ENCODE results near the gene SERPINF2. TPM values are rescaled to one million over a fixed set of nuclear protein-coding genes. Genes with fewer than 3 reads are reported as not detected.
"Not testable (repeated sequence)": the region's sequence is repeated elsewhere in the genome, so short reads cannot be mapped to it uniquely, and the experiment has no call there.

Gene SERPINF2
- polyA plus RNA-seq, 1 experiment, result 0.02 TPM

DNA sequence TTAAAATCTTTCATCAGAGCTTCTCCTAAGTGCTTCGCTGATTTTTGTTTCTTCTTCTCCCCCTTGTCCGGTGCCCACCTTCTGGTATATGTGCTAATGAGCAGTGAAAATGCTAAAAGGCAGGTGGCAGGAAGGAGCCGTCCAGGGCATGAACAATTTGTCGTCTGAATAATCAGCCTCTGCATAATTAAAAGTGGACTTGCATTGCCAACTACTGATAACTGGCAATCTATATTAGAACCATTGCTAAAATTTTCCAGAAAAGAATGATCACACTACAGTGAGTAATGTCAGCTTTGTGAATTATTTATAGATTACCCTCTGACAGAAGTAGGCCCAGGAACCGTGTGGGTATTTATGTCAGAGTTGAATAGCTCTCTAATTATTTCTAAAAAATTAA lies 47.3 kb downstream of the SERPINF2 start:
- ChIA-PET CTCF (interaction anchor here (0.8 to 1.0 kb wide), 2 partner anchors 10 to 39 kb away, joined by 3 to 6 read pairs; partner anchors contain the start of gene SMYD4), POLR2A (no interaction called here)
- Histone ChIP-seq H3K27me3 (ENCODE audit: control insufficient read depth, insufficient read depth, low read length) (no peaks in the 10 kb centered on the region), H3K4me3 (ENCODE audit: low read depth, low read length) (no peak overlapping the region), H3K36me3 (ENCODE audit: control insufficient read depth, insufficient read depth, low read length) (peaks cover 2% of the 10 kb centered on the region; the same call in 1 of the 2 replicates)
- TF ChIP-seq, protein P1, sequence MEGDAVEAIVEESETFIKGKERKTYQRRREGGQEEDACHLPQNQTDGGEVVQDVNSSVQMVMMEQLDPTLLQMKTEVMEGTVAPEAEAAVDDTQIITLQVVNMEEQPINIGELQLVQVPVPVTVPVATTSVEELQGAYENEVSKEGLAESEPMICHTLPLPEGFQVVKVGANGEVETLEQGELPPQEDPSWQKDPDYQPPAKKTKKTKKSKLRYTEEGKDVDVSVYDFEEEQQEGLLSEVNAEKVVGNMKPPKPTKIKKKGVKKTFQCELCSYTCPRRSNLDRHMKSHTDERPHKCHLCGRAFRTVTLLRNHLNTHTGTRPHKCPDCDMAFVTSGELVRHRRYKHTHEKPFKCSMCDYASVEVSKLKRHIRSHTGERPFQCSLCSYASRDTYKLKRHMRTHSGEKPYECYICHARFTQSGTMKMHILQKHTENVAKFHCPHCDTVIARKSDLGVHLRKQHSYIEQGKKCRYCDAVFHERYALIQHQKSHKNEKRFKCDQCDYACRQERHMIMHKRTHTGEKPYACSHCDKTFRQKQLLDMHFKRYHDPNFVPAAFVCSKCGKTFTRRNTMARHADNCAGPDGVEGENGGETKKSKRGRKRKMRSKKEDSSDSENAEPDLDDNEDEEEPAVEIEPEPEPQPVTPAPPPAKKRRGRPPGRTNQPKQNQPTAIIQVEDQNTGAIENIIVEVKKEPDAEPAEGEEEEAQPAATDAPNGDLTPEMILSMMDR (IDR thresholded peaks at IDR 0.05; ENCODE audit: insufficient read depth, low read depth, low read length), result no peak
- no peak for DNase-seq (ENCODE audit: low read depth)

DNA sequence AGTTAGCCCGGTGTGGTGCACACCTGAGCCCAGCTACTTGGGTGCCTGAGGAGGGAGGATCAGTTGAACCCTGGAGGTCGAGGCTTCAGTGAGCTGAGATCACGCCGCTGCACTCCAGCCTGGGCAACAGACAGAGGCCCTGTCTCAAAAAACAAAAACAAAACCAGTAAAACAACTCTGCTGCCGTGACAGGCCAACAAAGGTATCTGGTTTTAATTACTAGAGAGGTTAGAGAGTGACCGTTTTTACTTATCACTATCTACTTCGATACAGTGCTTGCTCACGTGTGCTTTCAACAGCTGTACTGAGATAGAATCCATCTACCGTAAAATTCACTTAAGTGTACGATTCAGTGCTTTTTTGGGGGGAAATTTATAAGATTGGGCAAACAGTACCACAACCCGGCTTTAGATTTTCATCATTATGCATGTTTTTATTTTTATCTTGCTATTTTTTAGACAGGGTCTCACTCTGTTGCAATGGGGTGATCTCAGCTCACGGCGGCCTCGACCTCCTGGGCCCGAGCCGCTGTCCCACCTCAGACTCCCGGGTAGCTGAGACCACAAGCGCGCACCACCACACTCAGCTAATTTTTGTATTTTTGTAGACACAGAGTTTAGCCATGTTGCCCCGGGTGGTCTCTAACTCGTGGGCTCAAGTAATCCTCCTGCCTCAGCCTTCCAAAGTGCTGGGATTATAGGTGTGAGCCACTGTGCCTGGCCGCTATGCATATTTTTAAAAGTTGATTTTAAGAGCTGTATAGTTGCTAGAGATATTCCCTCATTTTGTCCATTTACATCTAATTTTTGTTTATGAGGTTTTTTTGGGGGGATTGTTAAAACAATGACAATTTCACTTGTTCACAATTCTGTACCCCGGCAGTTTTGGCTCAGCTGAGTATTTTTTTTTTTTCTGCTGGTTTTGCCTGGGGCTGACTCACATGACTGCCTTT lies 50.1 kb downstream of the SERPINF2 start:
- no peak for DNase-seq (ENCODE audit: low read depth)
- Histone ChIP-seq H3K4me3 (ENCODE audit: low read depth, low read length) (no peak overlapping the region), H3K36me3 (ENCODE audit: control insufficient read depth, insufficient read depth, low read length) (no peaks in the 10 kb centered on the region), H3K27me3 (ENCODE audit: control insufficient read depth, insufficient read depth, low read length) (no peaks in the 10 kb centered on the region)
- CTCF ChIA-PET, result interaction anchor here (0.7 to 1.3 kb wide), 2 partner anchors 9 to 71 kb away, joined by 3 to 5 read pairs; no protein-coding TSS in a partner anchor
- POLR2A ChIA-PET, result no interaction called here
- TF ChIP-seq, protein P1 (IDR thresholded peaks at IDR 0.05; ENCODE audit: insufficient read depth, low read depth, low read length), result no peak

DNA sequence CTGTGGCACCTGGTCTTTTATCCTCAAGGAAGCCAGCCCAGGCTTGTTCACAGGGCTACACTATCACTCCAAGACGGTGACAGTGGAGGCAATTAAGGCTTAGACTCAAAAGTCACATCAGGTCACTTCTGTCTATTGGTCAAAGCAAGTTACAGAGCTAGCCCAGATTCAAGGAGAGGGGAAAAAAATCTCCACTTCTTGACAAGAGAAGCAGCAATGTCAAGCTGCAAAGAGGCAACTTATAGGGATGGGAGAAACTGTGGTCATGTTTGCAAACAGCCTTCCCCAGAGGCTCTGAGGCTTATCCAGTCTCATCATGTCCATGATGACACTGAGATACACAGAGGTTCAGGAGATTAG lies 50.8 kb downstream of the SERPINF2 start:
- Histone ChIP-seq H3K4me3 (ENCODE audit: low read depth, low read length) (no peak overlapping the region), H3K27me3 (ENCODE audit: control insufficient read depth, insufficient read depth, low read length) (no peaks in the 10 kb centered on the region), H3K36me3 (ENCODE audit: control insufficient read depth, insufficient read depth, low read length) (no peaks in the 10 kb centered on the region)
- TF ChIP-seq, protein P1 (IDR thresholded peaks at IDR 0.05; ENCODE audit: insufficient read depth, low read depth, low read length), result no peak
- POLR2A ChIA-PET, result interaction anchor here (0.7 kb wide), 1 partner anchor 77 kb away, joined by 3 read pairs; no protein-coding TSS in a partner anchor
- no peak for DNase-seq (ENCODE audit: low read depth)
- CTCF ChIA-PET, result interaction anchor here (0.7 to 1.3 kb wide), 2 partner anchors 9 to 72 kb away, joined by 3 to 5 read pairs; no protein-coding TSS in a partner anchor

DNA sequence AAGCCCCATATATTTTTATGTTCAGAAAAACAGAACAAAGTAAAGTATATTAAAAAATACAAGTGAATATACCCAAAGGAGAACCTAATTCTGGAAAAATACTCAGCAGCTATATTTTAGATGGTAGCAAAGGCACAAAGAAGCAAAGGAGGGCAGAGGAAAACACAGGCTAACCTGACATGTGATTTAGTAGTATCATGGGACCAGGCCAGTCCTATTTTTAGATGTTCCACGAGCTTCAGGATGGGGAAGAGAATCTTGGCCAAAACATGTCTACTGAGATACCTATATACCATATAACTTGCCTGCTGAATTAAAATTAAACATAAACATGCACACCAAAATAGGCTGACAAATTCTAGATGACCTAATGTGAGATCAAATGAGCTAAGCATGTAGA lies 54.1 kb downstream of the SERPINF2 start:
- Histone ChIP-seq H3K27me3 (ENCODE audit: control insufficient read depth, insufficient read depth, low read length) (no peaks in the 10 kb centered on the region), H3K36me3 (ENCODE audit: control insufficient read depth, insufficient read depth, low read length) (peaks cover 6% of the 10 kb centered on the region; the same call in 1 of the 2 replicates), H3K4me3 (ENCODE audit: low read depth, low read length) (no peak overlapping the region)
- TF ChIP-seq, protein P1 (IDR thresholded peaks at IDR 0.05; ENCODE audit: insufficient read depth, low read depth, low read length), result no peak
- CTCF ChIA-PET, result interaction anchor here (1.6 kb wide), 1 partner anchor 13 kb away, joined by 4 read pairs; no protein-coding TSS in a partner anchor
- no peak for DNase-seq (ENCODE audit: low read depth)
- POLR2A ChIA-PET, result no interaction called here

DNA sequence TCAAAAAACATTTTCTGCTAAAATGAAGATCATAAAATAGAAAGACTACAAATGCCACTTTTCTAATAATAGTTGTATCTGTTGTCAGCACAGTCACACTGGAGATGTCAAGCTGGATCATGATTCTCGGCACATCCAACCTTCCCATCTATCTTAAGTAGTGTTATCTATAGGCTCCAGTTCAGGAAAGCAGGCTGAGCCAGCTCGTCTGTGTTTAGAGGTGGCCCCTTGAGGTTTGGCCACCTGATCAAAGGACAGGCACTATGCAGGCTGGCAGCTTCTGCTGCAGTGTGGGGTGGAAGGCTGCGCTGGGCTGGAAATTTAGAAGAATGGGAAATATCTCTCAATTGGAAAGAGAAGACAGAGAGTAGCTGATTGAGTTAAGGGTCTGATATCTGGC lies 54.7 kb downstream of the SERPINF2 start:
- H3K27me3 ChIP-seq (ENCODE audit: control insufficient read depth, insufficient read depth, low read length), result no peaks in the 10 kb centered on the region
- DNase-seq (ENCODE audit: low read depth), result no peak
- peaks cover 6% of the 10 kb centered on the region; the same call in 1 of the 2 replicates for H3K36me3 ChIP-seq (ENCODE audit: control insufficient read depth, insufficient read depth, low read length)
- H3K4me3 ChIP-seq (ENCODE audit: low read depth, low read length), result no peak overlapping the region
- TF ChIP-seq, protein P1 (IDR thresholded peaks at IDR 0.05; ENCODE audit: insufficient read depth, low read depth, low read length), result no peak
- ChIA-PET CTCF (interaction anchor here (0.6 to 1.6 kb wide), 2 partner anchors 14 to 31 kb away, joined by 4 read pairs; no protein-coding TSS in a partner anchor), POLR2A (no interaction called here)

DNA sequence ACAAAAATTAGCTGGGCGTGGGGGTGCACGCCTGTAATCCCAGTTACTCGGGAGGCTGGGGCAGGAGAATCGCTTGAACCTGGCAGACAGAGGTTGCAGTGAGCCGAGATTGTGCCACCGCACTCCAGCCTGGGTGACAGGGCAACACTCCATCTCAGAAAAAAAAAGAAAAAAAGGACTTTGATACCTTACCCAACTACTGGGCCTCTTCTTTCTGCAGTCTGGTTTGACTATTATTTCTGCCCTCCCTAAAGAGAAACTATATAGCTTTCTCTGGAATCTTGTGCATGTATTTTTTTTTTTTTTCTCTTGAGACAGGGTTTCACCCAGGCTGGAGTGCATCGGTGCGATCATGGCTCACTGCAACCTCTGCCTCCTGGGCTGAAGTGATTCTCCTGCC lies 55.2 kb downstream of the SERPINF2 start:
- H3K4me3 ChIP-seq (ENCODE audit: low read depth, low read length); DNase-seq (ENCODE audit: low read depth); POLR2A ChIA-PET; H3K36me3 ChIP-seq (ENCODE audit: control insufficient read depth, insufficient read depth, low read length); H3K27me3 ChIP-seq (ENCODE audit: control insufficient read depth, insufficient read depth, low read length): not testable (repeated sequence)
- CTCF ChIA-PET, result interaction anchor here (0.6 to 1.6 kb wide), 2 partner anchors 14 to 31 kb away, joined by 4 read pairs; no protein-coding TSS in a partner anchor
